Measurements from ENCODE around the gene LRRC8D. TPM values are rescaled to one million over a fixed set of nuclear protein-coding genes. Genes with fewer than 3 reads are reported as not detected.
"Not testable (repeated sequence)": the region's sequence is repeated elsewhere in the genome, so short reads cannot be mapped to it uniquely, and the experiment has no call there.

The LRRC8D gene
- total RNA-seq, 1 experiment from 2014 or later, result 23.2 TPM

- H3K27me3 ChIP-seq (replicated peaks), result no peaks in the 10 kb centered on the region
- H3K36me3 ChIP-seq, result no peaks in the 10 kb centered on the region
- DNase-seq (ENCODE audit: low read depth in 1 of 2, low spot score in 2 of 2), result no peak
- H3K27ac ChIP-seq, result no peak overlapping the region
- H3K9me3 ChIP-seq (replicated peaks), result no peaks in the 10 kb centered on the region
- peaks cover 15% of the 10 kb centered on the region for H3K4me1 ChIP-seq (replicated peaks)
- H3K4me3 ChIP-seq, result no peak overlapping the region
Measured at GRCh38 chr1:89965193-89965768, 144.4 kb downstream of the LRRC8D start.

GRCh38 chr1:89966656-89967055 lies 145.8 kb downstream of the LRRC8D start:
- H3K36me3 ChIP-seq, result no peaks in the 10 kb centered on the region
- H3K27ac ChIP-seq, result no peak overlapping the region
- no peak for DNase-seq (ENCODE audit: low read depth in 1 of 2, low spot score in 2 of 2)
- no peaks in the 10 kb centered on the region for H3K9me3 ChIP-seq (replicated peaks)
- no peaks in the 10 kb centered on the region for H3K27me3 ChIP-seq (replicated peaks)
- peaks cover 19% of the 10 kb centered on the region for H3K4me1 ChIP-seq (replicated peaks)
- H3K4me3 ChIP-seq, result no peak overlapping the region

- no peak for DNase-seq (ENCODE audit: low read depth in 1 of 2, low spot score in 2 of 2)
- Histone ChIP-seq H3K27me3 (replicated peaks) (no peaks in the 10 kb centered on the region), H3K4me1 (replicated peaks) (peaks cover 17% of the 10 kb centered on the region), H3K4me3 (no peak overlapping the region), H3K9me3 (replicated peaks) (no peaks in the 10 kb centered on the region), H3K36me3 (no peaks in the 10 kb centered on the region), H3K27ac (no peak overlapping the region)
Measured at GRCh38 chr1:89971600-89971999, 150.8 kb downstream of the LRRC8D start.

GRCh38 chr1:89972024-89972423 lies 151.2 kb downstream of the LRRC8D start:
- H3K27me3 ChIP-seq (replicated peaks), result no peaks in the 10 kb centered on the region

GRCh38 chr1:89973471-89974127 lies 152.8 kb downstream of the LRRC8D start:
- Histone ChIP-seq H3K27me3 (replicated peaks) (no peaks in the 10 kb centered on the region), H3K9me3 (replicated peaks) (no peaks in the 10 kb centered on the region), H3K4me3 (no peak overlapping the region), H3K27ac (no peak overlapping the region), H3K4me1 (replicated peaks) (peaks cover 20% of the 10 kb centered on the region), H3K36me3 (no peaks in the 10 kb centered on the region)
- DNase-seq (ENCODE audit: low read depth in 1 of 2, low spot score in 2 of 2), result no peak

More at GRCh38 chr1:89972024-89972423, 151.2 kb downstream of the LRRC8D start:
- Histone ChIP-seq H3K4me1 (replicated peaks) (peaks cover 17% of the 10 kb centered on the region), H3K27ac (no peak overlapping the region), H3K4me3 (no peak overlapping the region), H3K36me3 (no peaks in the 10 kb centered on the region), H3K9me3 (replicated peaks) (no peaks in the 10 kb centered on the region)
- DNase-seq (ENCODE audit: low read depth in 1 of 2, low spot score in 2 of 2), result no peak

GRCh38 chr1:89974256-89974655 lies 153.4 kb downstream of the LRRC8D start:
- Histone ChIP-seq H3K4me1 (replicated peaks) (peaks cover 24% of the 10 kb centered on the region), H3K27me3 (replicated peaks) (no peaks in the 10 kb centered on the region), H3K4me3 (no peak overlapping the region)

GRCh38 chr1:89974696-89975470 lies 154.1 kb downstream of the LRRC8D start:
- Histone ChIP-seq H3K36me3 (no peaks in the 10 kb centered on the region), H3K27me3 (replicated peaks) (no peaks in the 10 kb centered on the region), H3K4me1 (replicated peaks) (peaks cover 25% of the 10 kb centered on the region), H3K27ac (no peak overlapping the region), H3K9me3 (replicated peaks) (no peaks in the 10 kb centered on the region), H3K4me3 (no peak overlapping the region)
- peak in 1 of 2 experiments; percentile 17 for DNase-seq (ENCODE audit: low read depth in 1 of 2, low spot score in 2 of 2)

More at GRCh38 chr1:89974256-89974655, 153.4 kb downstream of the LRRC8D start:
- DNase-seq (ENCODE audit: low read depth in 1 of 2, low spot score in 2 of 2), result no peak
- H3K27ac ChIP-seq, result no peak overlapping the region
- no peaks in the 10 kb centered on the region for H3K36me3 ChIP-seq
- no peaks in the 10 kb centered on the region for H3K9me3 ChIP-seq (replicated peaks)

GRCh38 chr1:89975540-89976125 lies 154.8 kb downstream of the LRRC8D start:
- no peaks in the 10 kb centered on the region for H3K27me3 ChIP-seq (replicated peaks)
- H3K9me3 ChIP-seq (replicated peaks), result no peaks in the 10 kb centered on the region
- no peak overlapping the region for H3K4me3 ChIP-seq
- no peak for DNase-seq (ENCODE audit: low read depth in 1 of 2, low spot score in 2 of 2)
- no peak overlapping the region for H3K27ac ChIP-seq
- peaks cover 28% of the 10 kb centered on the region for H3K4me1 ChIP-seq (replicated peaks)
- no peaks in the 10 kb centered on the region for H3K36me3 ChIP-seq

GRCh38 chr1:89978755-89979154 lies 157.9 kb downstream of the LRRC8D start:
- H3K4me3 ChIP-seq, result no peak overlapping the region
- no peaks in the 10 kb centered on the region for H3K27me3 ChIP-seq (replicated peaks)
- H3K9me3 ChIP-seq (replicated peaks), result no peaks in the 10 kb centered on the region
- peak in 1 of 2 experiments; percentile 18 for DNase-seq (ENCODE audit: low read depth in 1 of 2, low spot score in 2 of 2)
- H3K4me1 ChIP-seq (replicated peaks), result peaks cover 43% of the 10 kb centered on the region
- H3K27ac ChIP-seq, result no peak overlapping the region
- no peaks in the 10 kb centered on the region for H3K36me3 ChIP-seq

GRCh38 chr1:89980605-89981004 lies 159.8 kb downstream of the LRRC8D start:
- no peak overlapping the region for H3K27ac ChIP-seq
- H3K4me3 ChIP-seq, result no peak overlapping the region
- H3K4me1 ChIP-seq (replicated peaks), result peaks cover 34% of the 10 kb centered on the region
- DNase-seq (ENCODE audit: low read depth in 1 of 2, low spot score in 2 of 2), result peak in 1 of 2 experiments; percentile 22
- no peaks in the 10 kb centered on the region for H3K27me3 ChIP-seq (replicated peaks)
- H3K36me3 ChIP-seq, result no peaks in the 10 kb centered on the region
- H3K9me3 ChIP-seq (replicated peaks), result no peaks in the 10 kb centered on the region

- H3K36me3 ChIP-seq; H3K27ac ChIP-seq; H3K27me3 ChIP-seq (replicated peaks); DNase-seq (ENCODE audit: low read depth in 1 of 2, low spot score in 2 of 2); H3K4me3 ChIP-seq; H3K9me3 ChIP-seq (replicated peaks): not testable (repeated sequence)
- H3K4me1 ChIP-seq (replicated peaks), result peaks cover 36% of the 10 kb centered on the region
Measured at GRCh38 chr1:89982846-89983245, 162.0 kb downstream of the LRRC8D start.

GRCh38 chr1:89984564-89985116 lies 163.8 kb downstream of the LRRC8D start:
- H3K4me3 ChIP-seq; H3K27me3 ChIP-seq (replicated peaks); H3K9me3 ChIP-seq (replicated peaks); H3K36me3 ChIP-seq; H3K27ac ChIP-seq; DNase-seq (ENCODE audit: low read depth in 1 of 2, low spot score in 2 of 2): not testable (repeated sequence)
- H3K4me1 ChIP-seq (replicated peaks), result peaks cover 29% of the 10 kb centered on the region

GRCh38 chr1:89986020-89986419 lies 165.2 kb downstream of the LRRC8D start:
- no peak overlapping the region for H3K4me3 ChIP-seq
- H3K36me3 ChIP-seq, result no peaks in the 10 kb centered on the region
- no peak for DNase-seq (ENCODE audit: low read depth in 1 of 2, low spot score in 2 of 2)
- no peaks in the 10 kb centered on the region for H3K9me3 ChIP-seq (replicated peaks)
- H3K4me1 ChIP-seq (replicated peaks), result peaks cover 23% of the 10 kb centered on the region
- 0 out of 2 replicates have a peak overlapping the region, but pooled peaks have one; percentile 4 for H3K27ac ChIP-seq
- no peaks in the 10 kb centered on the region for H3K27me3 ChIP-seq (replicated peaks)

All from SJSA1 (cell line).